MM.1S (cell line): ENCODE measurements around the gene ZNF513.
A peak's percentile ranks its signal among the peaks of the same experiment; 100 is the strongest.

ENCODE experiments used
- DNase-seq: peaks from one replicate; pipeline ENCODE4 v3.0.0-alpha.2; 2015
- H2AFZ ChIP-seq: fragments of 300-600 bp; sonication (generic); 2 replicates; pipeline ENCODE4 v1.6.0; 2016; ENCODE audit warnings: antibody characterized with exemption, low read length
- H3F3A ChIP-seq: fragments of 300-600 bp; sonication (generic); 2 replicates; pipeline ENCODE4 v1.6.1; 2016; ENCODE audit warnings: mild to moderate bottlenecking, antibody characterized with exemption, low read length, moderate library complexity, mixed read lengths; ENCODE audit not compliant: insufficient read depth
- H3K27ac ChIP-seq: fragments of 300-600 bp; sonication (generic); 2 replicates; pipeline ENCODE4 v1.5.1; 2016; ENCODE audit warnings: mild to moderate bottlenecking, low read length
- H3K27me3 ChIP-seq: fragments of 300-600 bp; sonication (generic); replicated peaks from 2 replicates; pipeline ENCODE4 v1.6.0; 2016; ENCODE audit warnings: low read length; ENCODE audit not compliant: insufficient read depth
- H3K36me3 ChIP-seq: fragments of 300-600 bp; sonication (generic); replicated peaks from 2 replicates; pipeline ENCODE4 v1.6.1; 2016; ENCODE audit warnings: mild to moderate bottlenecking, low read length, mixed read lengths; ENCODE audit not compliant: insufficient read depth
- H3K4me1 ChIP-seq: fragments of 300-600 bp; sonication (generic); 2 replicates; pipeline ENCODE4 v1.6.1; 2016; ENCODE audit warnings: low read length, mixed read lengths
- H3K4me2 ChIP-seq: fragments of 300-600 bp; sonication (generic); 2 replicates; pipeline ENCODE4 v1.6.0; 2016; ENCODE audit warnings: low read depth, low read length
- H3K4me3 ChIP-seq: fragments of 300-600 bp; sonication (generic); 2 replicates; pipeline ENCODE4 v1.5.1; 2016; ENCODE audit warnings: low read length, mixed read lengths
- H3K79me2 ChIP-seq: fragments of 300-600 bp; sonication (generic); 2 replicates; pipeline ENCODE4 v1.6.1; 2016; ENCODE audit warnings: mixed run types, low read length, mixed read lengths
- H3K9ac ChIP-seq: fragments of 300-600 bp; sonication (generic); 2 replicates; pipeline ENCODE4 v1.6.1; 2016; ENCODE audit warnings: low read length, mixed read lengths
- H3K9me2 ChIP-seq: fragments of 300-600 bp; sonication (generic); replicated peaks from 2 replicates; pipeline ENCODE4 v1.6.1; 2016; ENCODE audit warnings: mild to moderate bottlenecking, low read length, mixed read lengths; ENCODE audit not compliant: insufficient read depth
- H3K9me3 ChIP-seq: fragments of 300-600 bp; sonication (generic); replicated peaks from 2 replicates; pipeline ENCODE4 v1.6.1; 2016; ENCODE audit warnings: mild to moderate bottlenecking, low read length, mixed read lengths; ENCODE audit not compliant: insufficient read depth
- H4K20me1 ChIP-seq: fragments of 300-600 bp; sonication (generic); 2 replicates; pipeline ENCODE4 v1.6.1; 2016; ENCODE audit warnings: mild to moderate bottlenecking, low read length, moderate library complexity, mixed read lengths; ENCODE audit not compliant: insufficient read depth
- CTCF ChIP-seq: fragments of 300-600 bp; sonication (generic); IDR thresholded peaks from 2 replicates; pipeline ENCODE4 v1.5.1; 2016; ENCODE audit warnings: antibody characterized with exemption, low read length, mixed read lengths
- EZH2 ChIP-seq: fragments of 300-600 bp; sonication (generic); optimal IDR thresholded peaks from 2 replicates; pipeline ENCODE3; 2017; ENCODE audit warnings: low read depth, mild to moderate bottlenecking, antibody characterized with exemption, low read length, mixed read lengths
- EZH2phosphoT487 ChIP-seq: fragments of 300-600 bp; sonication (generic); IDR thresholded peaks from 2 replicates; pipeline ENCODE4 v1.6.1; 2018; ENCODE audit warnings: antibody characterized with exemption, low read length

ZNF513 gene

GRCh38 chr2:27362678-27363420 lies 17.7 kb downstream of the ZNF513 start:
- H3K9me2 ChIP-seq, result no peaks in the 10 kb centered on the region
- H3K4me2 ChIP-seq, result no peak overlapping the region
- no peak overlapping the region for H3K9ac ChIP-seq
- no peak for DNase-seq
- no peak overlapping the region for H3K4me3 ChIP-seq
- H3K4me1 ChIP-seq, result no peaks in the 10 kb centered on the region; the same call in 1 of the 2 replicates
- H3K79me2 ChIP-seq, result peaks cover 14% of the 10 kb centered on the region
- no peak overlapping the region for H2AFZ ChIP-seq
- no peaks in the 10 kb centered on the region for H3K9me3 ChIP-seq
- no peak overlapping the region for H3K27ac ChIP-seq
- peaks cover 6% of the 10 kb centered on the region for H3F3A ChIP-seq
- H4K20me1 ChIP-seq, result no peaks in the 10 kb centered on the region
- H3K36me3 ChIP-seq, result peaks cover 2% of the 10 kb centered on the region
- no peaks in the 10 kb centered on the region for H3K27me3 ChIP-seq
- TF ChIP-seq CTCF, result no peak
- TF ChIP-seq EZH2phosphoT487, result no peak
- TF ChIP-seq EZH2, result no peak

GRCh38 chr2:27356382-27357181 lies 24.0 kb downstream of the ZNF513 start, which contains the start of gene GTF3C2:
Gene GTF3C2, minus strand, starts transcription at chr2:27356764. Its CDS starts 13,210 bp downstream, at chr2:27343554.
- H3K79me2 ChIP-seq, result peaks cover 69% of the 10 kb centered on the region
- H4K20me1 ChIP-seq, result no peaks in the 10 kb centered on the region
- H3K36me3 ChIP-seq, result no peaks in the 10 kb centered on the region
- H3K9me3 ChIP-seq, result no peaks in the 10 kb centered on the region
- peak within 1 kb of the TSS; percentile 95 for H3K4me3 ChIP-seq
- peak within 1 kb of the TSS; percentile 97 for H3K27ac ChIP-seq
- peak within 1 kb of the TSS; percentile 90 for H3K9ac ChIP-seq
- no peaks in the 10 kb centered on the region for H3K27me3 ChIP-seq
- peak within 1 kb of the TSS; percentile 93 for H3K4me2 ChIP-seq
- peaks cover 7% of the 10 kb centered on the region for H3K4me1 ChIP-seq
- H3K9me2 ChIP-seq, result no peaks in the 10 kb centered on the region
- TF ChIP-seq EZH2, result no peak
- peak within 1 kb of the TSS; percentile 86 for H2AFZ ChIP-seq
- peaks cover 13% of the 10 kb centered on the region for H3F3A ChIP-seq
- peak; percentile 95 for DNase-seq

- no peaks in the 10 kb centered on the region for H4K20me1 ChIP-seq
- H3K36me3 ChIP-seq, result no peaks in the 10 kb centered on the region
- peak overlapping the region; percentile 90 for H3K9ac ChIP-seq
- H3K27me3 ChIP-seq, result no peaks in the 10 kb centered on the region
- peak overlapping the region; percentile 97 for H3K27ac ChIP-seq
- no peaks in the 10 kb centered on the region for H3K9me2 ChIP-seq
- H3K79me2 ChIP-seq, result peaks cover 74% of the 10 kb centered on the region
- DNase-seq, result no peak
- peak overlapping the region; percentile 93 for H3K4me2 ChIP-seq
- H3K4me3 ChIP-seq, result peak overlapping the region; percentile 95
- peaks cover 8% of the 10 kb centered on the region for H3K4me1 ChIP-seq
- H2AFZ ChIP-seq, result peak overlapping the region; percentile 86
- peaks cover 13% of the 10 kb centered on the region for H3F3A ChIP-seq
- no peak for TF ChIP-seq EZH2phosphoT487
- TF ChIP-seq EZH2, result no peak
- TF ChIP-seq CTCF, result no peak
- H3K9me3 ChIP-seq, result no peaks in the 10 kb centered on the region
Observed at GRCh38 chr2:27356056-27356381, 24.5 kb downstream of the ZNF513 start.
